ENCODE results near the gene TNFAIP8. TPM values are rescaled to one million over a fixed set of nuclear protein-coding genes. Genes with fewer than 3 reads are reported as not detected.

TNFAIP8 gene
- total and polyA plus RNA-seq, 2 donors (not counting 1 experiment from before 2014, with no cell fraction given): 67.3 to 109 TPM

DNA sequence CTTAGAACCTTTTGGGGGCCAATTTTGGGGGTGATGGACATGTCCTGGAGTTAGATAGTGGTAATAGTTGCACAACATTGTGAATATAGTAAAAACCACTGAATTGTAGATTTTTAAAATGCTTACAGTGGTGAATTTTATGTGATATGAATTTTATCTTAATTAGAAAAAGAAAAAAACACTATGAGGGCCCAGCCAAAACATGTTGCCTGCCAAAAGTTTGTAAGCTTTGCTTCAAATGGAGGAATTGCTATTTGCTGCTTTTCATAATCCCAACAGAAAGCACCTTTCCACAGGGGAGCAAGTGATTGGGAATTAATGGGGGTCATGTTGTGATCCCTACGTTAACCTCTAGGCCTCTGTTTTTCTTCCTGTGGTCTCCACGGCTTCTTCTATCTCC lies 19.1 kb downstream of the TNFAIP8 start:
- ChIA-PET POLR2A (no interaction called here), CTCF (interaction anchor here (1.2 kb wide), 1 partner anchor 37 kb away, joined by 3 read pairs; no protein-coding TSS in a partner anchor)
- Histone ChIP-seq H4K20me1 (ENCODE audit: control insufficient read depth, insufficient read depth, low read length, poor library complexity, severe bottlenecking) (peaks cover 26% of the 10 kb centered on the region), H3K9ac (ENCODE audit: low read length) (no peak overlapping the region), H3K36me3 (replicated peaks in 1 of 2; ENCODE audit: control extremely low read depth in 1 of 2, control insufficient read depth in 1 of 2, extremely low read depth in 1 of 2, insufficient read depth in 2 of 2, low read length in 1 of 2) (peaks cover 7 to 18% of the 10 kb centered on the region in 2 experiments), H2AFZ (ENCODE audit: insufficient read depth, low read depth, low read length, poor library complexity, severe bottlenecking) (no peak overlapping the region), H3K4me1 (ENCODE audit: control insufficient read depth in 2 of 2, insufficient read depth in 2 of 2, low read length in 2 of 2) (peaks cover 42 to 53% of the 10 kb centered on the region in 2 donors), H3K9me3 (ENCODE audit: control extremely low read depth in 1 of 3, control insufficient read depth in 2 of 3, insufficient read depth in 1 of 3, low read length in 2 of 3) (peaks cover 0 to 6% (median 0%) of the 10 kb centered on the region in 3 donors), H3K4me2 (replicated peaks; ENCODE audit: low read depth, low read length, poor library complexity, severe bottlenecking) (no peak overlapping the region), H3K27ac (ENCODE audit: low read length in 2 of 2) (peak overlapping the region in 1 of 2 donors; percentile 23), H3K79me2 (ENCODE audit: control insufficient read depth, insufficient read depth, low read length) (peaks cover 100% of the 10 kb centered on the region), H3K27me3 (replicated peaks in 1 of 4; ENCODE audit: control extremely low read depth in 1 of 4, control insufficient read depth in 3 of 4, insufficient read depth in 4 of 4, low read length in 3 of 4) (no peaks in the 10 kb centered on the region), H3K4me3 (ENCODE audit: control extremely low read depth in 1 of 5, extremely low read depth in 1 of 5, insufficient read depth in 1 of 5, low read depth in 2 of 5, low read length in 4 of 5) (no peak overlapping the region)
- Mint-ChIP-seq H3K27ac (peak overlapping the region; percentile 67), H3K27me3 (no peaks in the 10 kb centered on the region), H3K4me1 (peaks cover 69% of the 10 kb centered on the region), H3K9me3 (ENCODE audit: insufficient read depth) (no peaks in the 10 kb centered on the region), H3K4me3 (no peak overlapping the region)
- intact Hi-C loops (cut with micrococcal nuclease): no loop called here
- ATAC-seq (ENCODE audit: low read depth) (no peak), DNase-seq (no peak)
- WGBS (ENCODE audit: insufficient coverage): no CpG with 5 or more reads among the region's 2 CpGs
- no peak for TF ChIP-seq CTCF (IDR thresholded peaks at IDR 0.05)
- no peak for TF ChIP-seq EZH2 (IDR thresholded peaks at IDR 0.05; ENCODE audit: borderline replicate concordance, insufficient read depth, low read depth, low read length, poor library complexity, severe bottlenecking)

GRCh38 chr5:119377066-119377465 lies 21.2 kb downstream of the TNFAIP8 start:
- Mint-ChIP-seq H3K27ac (no peak overlapping the region), H3K4me1 (peaks cover 67% of the 10 kb centered on the region), H3K4me3 (no peak overlapping the region), H3K27me3 (no peaks in the 10 kb centered on the region), H3K9me3 (ENCODE audit: insufficient read depth) (no peaks in the 10 kb centered on the region)
- Histone ChIP-seq H3K27me3 (replicated peaks in 1 of 4; ENCODE audit: control extremely low read depth in 1 of 4, control insufficient read depth in 3 of 4, insufficient read depth in 4 of 4, low read length in 3 of 4) (no peaks in the 10 kb centered on the region), H3K4me1 (ENCODE audit: control insufficient read depth in 2 of 2, insufficient read depth in 2 of 2, low read length in 2 of 2) (peaks cover 43 to 47% of the 10 kb centered on the region in 2 donors), H2AFZ (ENCODE audit: insufficient read depth, low read depth, low read length, poor library complexity, severe bottlenecking) (no peak overlapping the region), H3K36me3 (replicated peaks in 1 of 2; ENCODE audit: control extremely low read depth in 1 of 2, control insufficient read depth in 1 of 2, extremely low read depth in 1 of 2, insufficient read depth in 2 of 2, low read length in 1 of 2) (peaks cover 7 to 21% of the 10 kb centered on the region in 2 experiments), H3K9me3 (ENCODE audit: control extremely low read depth in 1 of 3, control insufficient read depth in 2 of 3, insufficient read depth in 1 of 3, low read length in 2 of 3) (no peaks in the 10 kb centered on the region), H4K20me1 (ENCODE audit: control insufficient read depth, insufficient read depth, low read length, poor library complexity, severe bottlenecking) (peaks cover 33% of the 10 kb centered on the region), H3K4me2 (replicated peaks; ENCODE audit: low read depth, low read length, poor library complexity, severe bottlenecking) (no peak overlapping the region), H3K79me2 (ENCODE audit: control insufficient read depth, insufficient read depth, low read length) (peaks cover 100% of the 10 kb centered on the region), H3K4me3 (ENCODE audit: control extremely low read depth in 1 of 5, extremely low read depth in 1 of 5, insufficient read depth in 1 of 5, low read depth in 2 of 5, low read length in 4 of 5) (no peak overlapping the region), H3K9ac (ENCODE audit: low read length) (no peak overlapping the region), H3K27ac (ENCODE audit: low read length in 2 of 2) (peak overlapping the region in 1 of 2 donors; percentile 4)
- intact Hi-C loops (cut with micrococcal nuclease): no loop called here
- 100% methylated on average over 1 of the region's 1 CpG for WGBS (ENCODE audit: insufficient coverage)
- ATAC-seq (ENCODE audit: low read depth): no peak
- DNase-seq: no peak
- TF ChIP-seq EZH2 (IDR thresholded peaks at IDR 0.05; ENCODE audit: borderline replicate concordance, insufficient read depth, low read depth, low read length, poor library complexity, severe bottlenecking) (no peak), CTCF (IDR thresholded peaks at IDR 0.05) (no peak)
- ChIA-PET POLR2A (interaction anchor here (0.8 kb wide), 1 partner anchor 35 kb away, joined by 3 read pairs; no protein-coding TSS in a partner anchor), CTCF (interaction anchor here (1.1 to 2.3 kb wide), 2 partner anchors 17 to 20 kb away, joined by 3 to 10 read pairs; partner anchors contain the start of gene TNFAIP8)
